Stomach (tissue), 9 donors: ENCODE results near the gene SLC6A8. TPM values are rescaled to one million over a fixed set of nuclear protein-coding genes. Genes with fewer than 3 reads are reported as not detected.

ENCODE experiments used
- DNase-seq, 2 donors: peaks; one replicate each; pipeline versions ENCODE4 v3.0.0 to v3.0.0-alpha.2; 2013 to 2019
- H3K27ac ChIP-seq, 5 donors: fragments of 200-600 bp in 4 of 5; sonication (generic) in 4 of 5; one replicate each; pipeline ENCODE4 v1.5.1; 2013 to 2019; ENCODE audit warnings: mild to moderate bottlenecking in 1 of 5, moderate library complexity in 1 of 5
- H3K27me3 ChIP-seq, 3 donors: fragments of 200-600 bp; sonication (generic); one replicate each; pipeline ENCODE4 v1.5.1; 2017 to 2019; ENCODE audit warnings: mixed run types in 1 of 3
- H3K36me3 ChIP-seq, 4 donors: fragments of 200-600 bp; sonication (generic); 1 replicate in 3 of 4; 2 replicates in 1 of 4; pipeline ENCODE4 v1.5.1; 2016 to 2019
- H3K4me1 ChIP-seq, 4 donors: fragments of 200-600 bp; sonication (generic); one replicate each; pipeline ENCODE4 v1.5.1; 2016 to 2019
- H3K4me3 ChIP-seq, 4 donors: fragments of 200-600 bp; sonication (generic) in 3 of 4; one replicate each; pipeline ENCODE4 v1.5.1; 2016 to 2019; ENCODE audit warnings: mild to moderate bottlenecking in 1 of 4
- H3K9me3 ChIP-seq, 4 donors: fragments of 200-600 bp; sonication (generic); one replicate each; pipeline ENCODE4 v1.5.1; 2016 to 2019
- EP300 ChIP-seq: sonication (generic); formaldehyde crosslinking; IDR thresholded peaks from one replicate; pipeline ENCODE4 v1.6.1; 2017; ENCODE audit warnings: antibody characterized with exemption
- POLR2A ChIP-seq, 4 donors: fragments of 450-650 bp; IDR thresholded peaks; one replicate each; pipeline ENCODE4 v1.6.1; 2016; ENCODE audit warnings: antibody characterized with exemption in 4 of 4, control low read depth in 2 of 4, mild to moderate bottlenecking in 1 of 4, moderate library complexity in 1 of 4
- POLR2AphosphoS5 ChIP-seq, 3 donors: sonication (generic); formaldehyde crosslinking; IDR thresholded peaks; one replicate each; pipeline ENCODE4 v1.6.1; 2016; ENCODE audit warnings: antibody characterized with exemption in 3 of 3
- WGBS, 5 donors: extraction: QIAGEN DNeasy Blood & Tissue Kit in 3 of 5; methylation state at CpG; one replicate each; pipeline versions ENCODE4 v1.1.5 to v1.1.7; 2013 to 2018; 5-methylcytosine and 5-hydroxymethylcytosine counted together
- intact Hi-C: fragments of 100-400 bp; cut with DNase I; formaldehyde crosslinking; loops from one replicate; pipeline ENCODE4 v1.15.1; 2023; ENCODE audit warnings: low total_unique reads
- polyA plus RNA-seq, 3 donors: library from polyadenylated mRNA; stranded (reverse); fragments of 200-250 nt; gene quantifications; one replicate each; pipeline ENCODE4 v1.2.3, GENCODE V29; 2013
- total RNA-seq, 5 donors: library from RNA; depleted of rRNA; stranded (reverse); fragments of >200 nt; gene quantifications; one replicate each; pipeline versions ENCODE4 v1.1.0 to v1.2.3, GENCODE V29; 2014 to 2016
- TF ChIP-seq, protein P1 (sequence below), 7 experiments: fragments of 450-650 bp in 4 of 7; fragments of 200-600 bp in 3 of 7; sonication (generic) in 3 of 7; IDR thresholded peaks; one replicate each; pipeline ENCODE4 v1.5.1; 2016 to 2019; ENCODE audit warnings: antibody characterized with exemption in 7 of 7, control low read depth in 2 of 7, mild to moderate bottlenecking in 1 of 7
- donor health status: healthy with polysubstance abuse.
- donor health status: Bipolar disorder and iron deficiency.
- donor health status: healthy.

Gene SLC6A8
- total and polyA plus RNA-seq, 8 donors, result 7.3 to 32.7 (median 18.9) TPM

DNA sequence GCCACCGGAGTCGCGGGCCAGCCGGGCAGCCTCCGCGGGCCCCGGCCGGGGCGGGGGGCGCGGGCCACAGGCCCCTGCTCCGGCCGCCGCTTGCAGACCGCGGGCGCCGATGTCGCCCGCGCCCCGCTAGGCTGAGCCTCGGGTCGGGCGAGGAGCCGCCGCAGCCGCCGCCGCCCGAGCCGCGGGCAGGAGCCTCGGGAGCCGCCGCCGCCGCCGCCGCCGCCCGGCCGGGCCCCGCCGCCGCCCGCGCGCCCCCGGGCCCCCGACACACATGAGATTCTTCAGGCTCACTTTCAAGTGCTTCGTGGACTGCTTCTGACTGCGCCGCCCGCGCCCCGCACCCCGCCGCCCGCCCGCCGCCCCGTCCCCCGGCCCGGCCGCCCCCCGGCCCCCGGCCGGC, 345 bp downstream of the SLC6A8 start:
- peak overlapping the region in 1 of 5 donors; percentile 64 for H3K27ac ChIP-seq
- DNase-seq, result no peak
- intact Hi-C loops, result no loop called here
- TF ChIP-seq, protein P1, sequence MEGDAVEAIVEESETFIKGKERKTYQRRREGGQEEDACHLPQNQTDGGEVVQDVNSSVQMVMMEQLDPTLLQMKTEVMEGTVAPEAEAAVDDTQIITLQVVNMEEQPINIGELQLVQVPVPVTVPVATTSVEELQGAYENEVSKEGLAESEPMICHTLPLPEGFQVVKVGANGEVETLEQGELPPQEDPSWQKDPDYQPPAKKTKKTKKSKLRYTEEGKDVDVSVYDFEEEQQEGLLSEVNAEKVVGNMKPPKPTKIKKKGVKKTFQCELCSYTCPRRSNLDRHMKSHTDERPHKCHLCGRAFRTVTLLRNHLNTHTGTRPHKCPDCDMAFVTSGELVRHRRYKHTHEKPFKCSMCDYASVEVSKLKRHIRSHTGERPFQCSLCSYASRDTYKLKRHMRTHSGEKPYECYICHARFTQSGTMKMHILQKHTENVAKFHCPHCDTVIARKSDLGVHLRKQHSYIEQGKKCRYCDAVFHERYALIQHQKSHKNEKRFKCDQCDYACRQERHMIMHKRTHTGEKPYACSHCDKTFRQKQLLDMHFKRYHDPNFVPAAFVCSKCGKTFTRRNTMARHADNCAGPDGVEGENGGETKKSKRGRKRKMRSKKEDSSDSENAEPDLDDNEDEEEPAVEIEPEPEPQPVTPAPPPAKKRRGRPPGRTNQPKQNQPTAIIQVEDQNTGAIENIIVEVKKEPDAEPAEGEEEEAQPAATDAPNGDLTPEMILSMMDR (IDR thresholded peaks at IDR 0.05), result no peak
- no peak for TF ChIP-seq POLR2A (IDR thresholded peaks at IDR 0.05)
- H3K27me3 ChIP-seq, result peaks cover 8 to 21% (median 20%) of the 10 kb centered on the region in 3 donors
- no peaks in the 10 kb centered on the region for H3K36me3 ChIP-seq
- peaks cover 0 to 25% (median 20%) of the 10 kb centered on the region in 4 donors for H3K4me1 ChIP-seq
- no peak overlapping the region for H3K4me3 ChIP-seq
- H3K9me3 ChIP-seq, result peaks cover 0 to 11% (median 4%) of the 10 kb centered on the region in 4 donors
- WGBS, 5 donors, result 2 to 54% (median 35%) methylated on average over 4 to 29 of the region's 69 CpGs; no CpG with 5 or more reads in 2 of the 5 donors

DNA sequence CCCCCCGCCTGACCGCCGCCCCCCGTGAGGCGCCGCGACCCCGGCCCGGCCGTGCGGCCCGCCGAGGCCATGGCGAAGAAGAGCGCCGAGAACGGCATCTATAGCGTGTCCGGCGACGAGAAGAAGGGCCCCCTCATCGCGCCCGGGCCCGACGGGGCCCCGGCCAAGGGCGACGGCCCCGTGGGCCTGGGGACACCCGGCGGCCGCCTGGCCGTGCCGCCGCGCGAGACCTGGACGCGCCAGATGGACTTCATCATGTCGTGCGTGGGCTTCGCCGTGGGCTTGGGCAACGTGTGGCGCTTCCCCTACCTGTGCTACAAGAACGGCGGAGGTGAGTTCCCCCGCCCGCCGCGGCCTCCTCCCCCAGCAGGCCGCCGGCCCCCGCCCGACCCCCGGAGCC, 780 bp downstream of the SLC6A8 start:
- peaks cover 0 to 28% (median 20%) of the 10 kb centered on the region in 4 donors for H3K4me1 ChIP-seq
- H3K36me3 ChIP-seq, result peaks cover 0 to 3% (median 0%) of the 10 kb centered on the region in 4 donors
- intact Hi-C loops, result no loop called here
- 1 to 46% (median 9%) methylated on average over 11 to 50 of the region's 57 CpGs; no CpG with 5 or more reads in 1 of the 5 donors for WGBS, 5 donors
- H3K9me3 ChIP-seq, result peaks cover 0 to 7% (median 2%) of the 10 kb centered on the region in 4 donors
- DNase-seq, result no peak
- no peak for TF ChIP-seq EP300
- TF ChIP-seq POLR2AphosphoS5 (IDR thresholded peaks at IDR 0.05), result no peak
- TF ChIP-seq POLR2A (IDR thresholded peaks at IDR 0.05), result no peak
- TF ChIP-seq, protein P1 (IDR thresholded peaks at IDR 0.05), result no peak
- peaks cover 8 to 21% (median 20%) of the 10 kb centered on the region in 3 donors for H3K27me3 ChIP-seq
- H3K27ac ChIP-seq, result peak overlapping the region in 2 of 5 donors; percentile 74 to 82
- peak overlapping the region; percentile 42 to 50 (median 45) for H3K4me3 ChIP-seq

GRCh38 chrX:153688911-153689590, 1.3 kb downstream of the SLC6A8 start:
- peak; percentile 53 to 57 for DNase-seq

More at GRCh38 chrX:153688911-153689590, 1.3 kb downstream of the SLC6A8 start:
- intact Hi-C loops, result no loop called here
- H3K9me3 ChIP-seq, result peaks cover 0 to 2% (median 0%) of the 10 kb centered on the region in 4 donors
- H3K27ac ChIP-seq, result peak overlapping the region in 2 of 5 donors; percentile 74 to 82
- H3K27me3 ChIP-seq, result peaks cover 8 to 21% (median 20%) of the 10 kb centered on the region in 3 donors
- 0 to 47% (median 40%) methylated on average over 1 to 42 of the region's 53 CpGs for WGBS, 5 donors
- peak overlapping the region; percentile 42 to 50 (median 45) for H3K4me3 ChIP-seq
- H3K4me1 ChIP-seq, result peaks cover 0 to 28% (median 20%) of the 10 kb centered on the region in 4 donors
- TF ChIP-seq POLR2A (IDR thresholded peaks at IDR 0.05) (no peak), POLR2AphosphoS5 (IDR thresholded peaks at IDR 0.05) (no peak), EP300 (no peak)
- TF ChIP-seq, protein P1 (IDR thresholded peaks at IDR 0.05), result no peak
- peaks cover 0 to 8% (median 0%) of the 10 kb centered on the region in 4 donors for H3K36me3 ChIP-seq
